Activated T-cell treated with anti-CD3 and anti-CD28 coated beads, Interleukin-2, amount 50 U/mL, for 48 hours (primary cell): ENCODE data around the gene ARHGEF7.
"Not testable (repeated sequence)": the region's sequence is repeated elsewhere in the genome, so short reads cannot be mapped to it uniquely, and the experiment has no call there.

ENCODE experiments used
- DNase-seq, 2 experiments: peaks; one replicate each; pipeline ENCODE4 v3.0.0-alpha.2; 2020

ARHGEF7 gene

GRCh38 chr13:111257899-111258298, 142.8 kb downstream of the ARHGEF7 start:
- DNase-seq = not testable (repeated sequence)

- DNase-seq = no peak
Observed at GRCh38 chr13:111258637-111259036, 143.5 kb downstream of the ARHGEF7 start.

GRCh38 chr13:111259058-111259457, 143.9 kb downstream of the ARHGEF7 start:
- no peak for DNase-seq

DNA sequence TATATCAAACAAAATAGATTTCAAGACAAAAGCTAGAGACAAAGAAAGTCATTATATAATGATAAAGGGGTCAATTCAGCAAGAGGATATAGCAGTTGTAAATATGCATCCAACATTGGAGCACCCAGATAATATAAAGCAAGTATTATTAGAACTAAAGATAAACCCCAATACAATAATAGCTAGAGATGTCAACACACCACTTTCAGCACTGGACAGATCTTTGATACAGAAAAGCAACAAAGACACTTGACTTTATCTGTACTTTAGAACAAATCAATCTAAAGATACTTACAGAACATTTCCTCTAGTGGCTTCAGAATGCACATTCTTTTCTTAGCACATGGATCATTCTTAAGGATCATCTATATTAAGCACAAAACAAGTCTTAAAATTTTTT, 146.2 kb downstream of the ARHGEF7 start:
- DNase-seq = no peak

- DNase-seq = no peak
Observed at GRCh38 chr13:111262281-111262680, 147.2 kb downstream of the ARHGEF7 start.

DNA sequence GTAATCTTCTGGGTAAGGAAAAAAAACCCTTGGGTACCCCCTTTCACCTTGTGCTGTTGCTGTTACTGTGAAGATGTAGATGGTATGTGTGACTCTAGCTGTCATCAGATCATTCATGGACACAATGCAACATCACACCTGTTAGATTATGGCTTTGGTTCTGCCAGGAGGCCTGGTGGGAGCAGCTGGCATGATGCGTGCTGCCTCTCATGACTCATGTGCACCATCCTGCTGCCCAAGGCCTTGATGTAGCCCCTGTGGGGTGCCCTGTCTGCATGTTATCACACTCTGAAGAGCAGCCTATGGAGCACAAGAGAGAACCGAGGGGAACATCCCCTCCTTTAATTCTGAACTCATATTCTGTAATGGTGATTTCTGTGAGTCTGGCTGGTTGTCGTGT, 147.6 kb downstream of the ARHGEF7 start:
- DNase-seq = no peak

DNA sequence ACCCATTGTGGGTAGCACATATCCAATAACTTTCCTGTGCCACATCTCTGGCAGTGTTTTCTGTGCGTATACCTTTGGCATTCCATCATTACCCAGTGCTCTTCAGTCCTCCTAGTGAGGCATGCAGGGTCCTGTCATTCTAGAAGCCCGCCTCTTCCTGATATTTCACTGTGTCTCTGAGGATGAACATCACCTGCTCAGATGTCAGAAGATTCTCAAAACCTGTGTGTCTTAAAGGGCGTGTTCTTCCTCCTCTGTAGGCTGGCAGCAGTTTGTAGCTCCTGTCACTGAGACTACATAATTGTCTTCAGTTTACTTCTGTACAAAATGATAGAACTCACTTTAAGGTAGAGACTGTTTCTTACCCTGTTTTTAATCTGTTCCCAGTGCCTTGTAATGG, 148.5 kb downstream of the ARHGEF7 start:
- DNase-seq = no peak

GRCh38 chr13:111265006-111265700, 150.0 kb downstream of the ARHGEF7 start:
- no peak for DNase-seq

DNA sequence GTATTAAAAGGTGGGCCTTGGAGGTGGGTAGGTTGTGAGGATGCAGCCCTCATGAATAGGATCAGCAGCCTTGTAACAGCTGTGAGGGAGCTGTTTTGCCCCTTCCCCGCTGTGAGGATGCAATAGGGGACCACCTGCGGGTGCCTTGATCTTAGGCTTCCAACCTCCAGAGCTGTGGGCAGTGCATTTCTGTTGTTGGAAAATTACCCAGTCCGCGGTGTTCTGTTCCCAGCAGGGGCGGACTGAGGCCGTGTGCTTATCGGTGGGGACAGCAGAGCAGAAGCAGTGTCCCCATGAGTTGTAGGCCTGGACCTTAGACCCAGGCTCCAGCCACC, 150.6 kb downstream of the ARHGEF7 start:
- no peak for DNase-seq

DNA sequence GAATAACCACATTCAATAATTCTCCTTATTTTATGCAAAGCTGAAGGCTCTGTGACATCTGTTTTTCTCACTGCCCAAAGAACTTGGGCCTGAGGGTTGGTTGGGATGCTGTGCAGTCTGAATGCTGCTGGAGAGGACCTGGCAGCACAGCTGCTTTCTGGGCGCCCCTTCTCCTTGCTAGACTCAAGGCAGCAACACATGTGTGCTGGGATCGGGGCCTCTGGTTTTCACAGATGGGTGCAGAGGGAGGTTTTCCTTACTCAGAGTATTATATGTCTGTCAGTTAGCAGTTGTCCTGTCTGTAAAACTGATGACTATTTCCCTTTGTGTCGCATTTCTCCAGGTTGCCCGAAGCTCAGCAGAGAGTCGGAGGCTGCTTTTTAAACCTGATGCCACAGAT, 152.1 kb downstream of the ARHGEF7 start:
- no peak for DNase-seq

- DNase-seq = no peak
Observed at GRCh38 chr13:111267784-111268183, 152.7 kb downstream of the ARHGEF7 start.

DNA sequence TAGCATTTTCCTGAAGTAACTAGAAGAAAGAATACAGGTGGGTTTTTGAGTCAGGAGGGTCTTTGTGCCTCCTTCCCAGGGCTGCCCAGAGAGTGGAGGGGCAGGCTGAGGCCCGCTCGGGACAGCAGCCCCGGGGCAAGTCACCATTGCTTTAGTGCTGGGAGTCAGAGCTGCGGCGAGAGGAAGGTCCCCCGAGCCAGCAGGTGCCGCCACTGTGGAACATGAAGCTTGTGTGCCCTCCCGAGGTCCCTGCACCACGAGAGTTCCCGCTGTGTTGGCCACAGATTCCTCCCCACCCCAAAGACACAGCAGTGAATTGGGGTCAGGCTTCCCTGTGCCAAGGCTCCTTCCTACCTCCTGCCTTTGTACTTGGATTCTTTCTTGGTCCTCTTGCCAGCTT, 154.4 kb downstream of the ARHGEF7 start:
- DNase-seq = no peak

GRCh38 chr13:111270126-111270525, 155.0 kb downstream of the ARHGEF7 start:
- DNase-seq = no peak

- no peak for DNase-seq
Observed at GRCh38 chr13:111270765-111271698, 155.9 kb downstream of the ARHGEF7 start.

DNA sequence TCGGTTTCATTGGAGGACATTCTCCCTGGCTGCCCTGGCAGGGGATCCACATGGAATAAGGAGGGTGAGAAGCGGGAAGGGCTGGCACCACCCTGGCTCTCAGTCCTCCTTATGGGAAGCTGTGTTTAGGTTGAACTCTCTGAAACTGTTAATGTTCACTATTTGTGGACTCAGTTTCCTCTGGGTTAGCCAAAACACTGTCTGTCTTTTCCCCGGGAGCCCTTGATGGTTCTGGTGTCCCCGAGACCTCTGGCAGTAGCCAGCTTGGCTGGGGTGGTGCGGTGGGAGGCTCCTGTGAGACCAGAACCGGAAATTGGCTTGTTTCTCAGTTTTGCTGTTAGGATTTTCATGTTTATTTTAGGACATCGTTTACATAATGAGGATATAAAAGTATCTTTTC, 157.0 kb downstream of the ARHGEF7 start:
- DNase-seq = no peak

DNA sequence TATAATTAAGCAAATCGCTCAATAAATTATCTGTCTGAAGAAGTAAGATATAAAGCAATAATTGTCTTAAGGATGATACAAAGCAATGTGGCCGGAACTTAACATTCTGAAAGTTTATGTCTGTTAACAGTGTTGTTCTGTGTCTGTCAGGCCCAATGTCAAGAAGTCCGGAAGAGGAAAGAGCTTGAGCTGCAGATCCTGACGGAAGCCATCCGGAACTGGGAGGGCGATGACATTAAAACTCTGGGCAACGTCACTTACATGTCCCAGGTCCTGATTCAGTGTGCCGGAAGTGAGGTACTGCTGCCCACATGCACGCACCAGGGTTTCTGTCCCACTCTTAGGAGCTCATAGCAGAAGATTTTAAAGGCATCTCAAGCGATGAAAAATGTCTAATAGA, 160.3 kb downstream of the ARHGEF7 start:
- DNase-seq = no peak

DNA sequence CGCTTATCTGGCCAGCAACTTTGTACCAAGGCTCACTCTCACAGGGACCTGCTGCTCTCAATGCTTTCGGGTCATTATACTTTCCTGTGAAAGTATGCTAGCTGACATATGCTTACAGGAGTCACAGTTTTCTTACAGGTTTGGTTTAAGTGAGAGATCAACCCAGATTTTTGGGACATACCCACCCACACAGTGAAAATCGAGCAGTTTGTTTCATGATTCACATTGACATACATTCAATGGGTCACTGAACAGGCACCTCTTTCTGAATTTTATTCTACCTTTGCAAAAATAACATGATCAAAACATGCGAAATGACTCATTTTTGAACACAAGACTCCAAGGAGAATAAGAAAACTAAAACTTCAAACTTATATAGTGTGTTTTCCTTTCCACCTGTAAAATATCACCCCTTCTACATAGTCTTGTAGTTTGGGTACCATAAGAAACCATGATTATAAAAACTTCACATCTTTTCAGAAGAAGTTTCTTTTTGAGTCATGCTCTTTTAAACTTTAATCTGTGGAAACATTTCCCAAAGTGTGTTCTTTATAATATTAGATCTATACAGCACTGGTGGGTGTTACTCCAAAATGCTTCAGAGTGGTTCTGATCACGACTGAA, 161.0 kb downstream of the ARHGEF7 start:
- DNase-seq = no peak

DNA sequence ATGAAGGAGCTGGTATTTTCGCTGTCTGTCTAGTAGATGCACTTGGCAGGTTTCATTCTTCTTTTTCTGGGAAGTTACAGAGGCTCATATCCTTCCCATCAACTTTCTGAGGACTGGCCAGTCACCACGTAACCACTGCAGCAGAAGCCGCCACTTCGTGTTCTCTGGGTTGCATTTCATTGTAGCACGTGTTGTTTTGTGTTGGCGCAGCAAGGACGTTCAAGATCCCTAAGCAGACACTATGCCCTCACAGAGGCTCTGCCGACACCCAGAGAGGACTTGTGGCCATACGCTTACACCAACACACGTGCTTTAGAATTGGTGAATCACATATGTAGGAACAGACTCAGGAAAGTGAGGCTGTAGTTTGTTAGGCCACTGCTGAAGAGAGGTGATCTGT, 163.1 kb downstream of the ARHGEF7 start:
- no peak for DNase-seq

DNA sequence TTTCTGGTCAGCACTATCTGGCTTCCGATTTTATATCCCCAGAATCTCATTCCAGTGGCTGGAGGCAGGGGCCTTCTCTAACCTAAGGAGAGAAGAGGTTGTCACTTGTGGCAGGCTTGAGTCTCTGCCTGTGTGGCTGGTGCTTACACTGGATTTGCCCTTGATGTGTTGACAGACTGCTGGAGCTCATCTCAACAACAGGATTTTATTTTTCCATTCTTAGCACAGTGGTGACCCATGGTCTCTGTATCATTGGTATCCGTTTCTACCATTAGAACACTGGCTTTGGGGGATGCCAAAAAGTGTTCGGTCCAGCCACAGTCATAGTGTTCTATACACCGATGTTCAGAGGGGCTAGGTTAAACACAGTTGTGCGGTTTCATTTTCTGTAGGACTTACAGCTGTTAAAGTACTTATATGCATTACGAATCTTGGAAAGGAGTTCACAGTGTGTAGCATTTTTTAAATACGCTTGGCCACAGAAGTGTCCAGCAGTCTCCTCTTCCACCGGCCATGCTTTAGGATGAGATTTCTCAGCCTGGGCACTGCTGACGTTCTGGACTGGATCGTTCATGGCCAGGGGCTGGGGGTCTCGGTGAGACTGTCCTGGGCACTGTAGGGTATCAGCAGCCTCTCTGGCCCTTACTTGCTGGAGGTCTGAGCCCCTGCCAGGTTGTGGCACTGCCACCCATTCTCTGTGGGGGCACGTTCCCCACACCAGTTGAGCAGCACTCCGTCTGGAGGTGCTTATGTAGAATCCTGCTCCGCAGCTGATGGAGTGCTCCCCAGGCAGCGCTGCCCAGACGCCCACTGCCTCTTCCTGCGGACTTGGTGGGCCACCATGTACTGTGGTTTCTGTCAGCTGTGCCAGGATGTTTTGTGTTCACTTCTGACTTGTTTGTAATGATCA, 163.9 kb downstream of the ARHGEF7 start:
- DNase-seq = no peak

DNA sequence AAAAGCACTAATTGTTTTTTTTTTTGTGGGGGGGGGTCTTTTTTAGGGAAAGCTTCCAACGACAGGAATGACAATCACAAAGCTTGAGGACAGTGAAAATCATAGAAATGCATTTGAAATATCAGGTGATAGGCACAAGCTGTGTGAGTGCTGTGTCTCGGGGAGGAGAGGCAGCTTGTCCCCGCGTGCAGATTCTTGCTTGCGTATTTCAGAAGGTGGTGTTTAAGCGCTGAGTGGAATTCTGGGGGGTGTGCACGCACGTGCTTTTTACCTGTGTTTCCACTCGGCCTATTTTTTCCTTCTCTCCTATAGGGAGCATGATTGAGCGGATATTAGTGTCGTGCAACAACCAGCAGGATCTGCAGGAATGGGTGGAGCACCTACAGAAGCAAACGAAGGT, 165.1 kb downstream of the ARHGEF7 start:
- no peak for DNase-seq

DNA sequence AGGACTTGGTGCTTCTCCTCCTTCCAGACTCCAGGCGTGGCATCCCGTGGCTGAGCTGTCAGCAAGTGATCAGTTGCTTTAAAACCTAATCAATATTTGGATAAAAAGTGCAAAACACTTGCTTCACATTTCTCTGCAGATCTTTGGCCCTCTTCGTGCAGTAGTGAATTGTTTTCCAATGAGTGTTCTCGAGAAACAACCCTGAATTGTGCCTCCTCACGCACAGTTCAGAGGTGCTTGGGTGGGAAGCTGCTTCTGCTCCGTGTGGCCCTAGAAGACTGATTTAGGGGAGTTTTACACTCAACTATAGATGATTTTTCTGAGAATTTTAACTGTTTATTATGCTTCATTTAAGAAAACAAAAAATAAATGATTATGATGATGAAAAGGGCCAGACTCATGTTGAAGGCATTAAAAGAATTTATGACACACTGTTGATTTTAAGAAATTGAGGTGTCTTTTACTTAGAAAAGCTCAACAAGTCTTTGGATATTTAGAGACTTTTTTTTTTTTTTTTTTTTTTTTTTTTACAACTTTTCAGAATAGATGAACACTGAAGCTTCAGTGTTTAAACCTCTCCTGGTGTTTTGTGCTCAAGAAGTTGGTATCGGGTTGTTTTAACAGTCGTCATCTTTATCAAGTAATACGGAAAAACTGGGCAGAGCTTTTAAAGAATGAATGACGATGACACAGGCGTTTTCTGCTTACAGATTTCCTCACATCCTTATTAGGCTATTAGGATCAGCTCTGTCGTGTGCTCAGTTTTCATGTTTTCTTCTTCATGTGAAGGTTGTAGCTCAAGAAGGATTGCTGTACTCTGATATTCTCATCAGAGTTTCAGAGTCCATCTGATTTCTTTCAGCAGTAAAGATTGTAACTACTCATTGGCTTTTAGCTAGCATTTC, 165.8 kb downstream of the ARHGEF7 start:
- no peak for DNase-seq
